Measurements from ENCODE around the gene PTPRZ1. TPM values are rescaled to one million over a fixed set of nuclear protein-coding genes. Genes with fewer than 3 reads are reported as not detected.

The PTPRZ1 gene
- total and polyA plus RNA-seq, 2 of the 8 experiments (the other 6 are each of a cell fraction or from before 2014, with no cell fraction given): 112 to 135 TPM

- TF ChIP-seq CTCF (IDR thresholded peaks at IDR 0.05; ENCODE audit: control extremely low read depth in 1 of 3, insufficient read depth in 1 of 3, low read depth in 1 of 3, low read length in 3 of 3) (no peak), RBBP5 (IDR thresholded peaks at IDR 0.05; ENCODE audit: borderline replicate concordance, low read depth, low read length) (no peak)
Observed at GRCh38 chr7:121837462-121837861, 35.5 kb upstream of the PTPRZ1 start (continued).

Measured in H1 (cell line).